Smooth muscle cell (in vitro differentiated cells): ENCODE data around the gene PACSIN2. TPM values are rescaled to one million over a fixed set of nuclear protein-coding genes. Genes with fewer than 3 reads are reported as not detected.

Source experiments
- DNase-seq: peaks from one replicate; lab custom pipeline; 2025; ENCODE audit not compliant: unreplicated experiment; lab: John Stamatoyannopoulos, UW
- H2AFZ ChIP-seq: fragments of 200-600 bp; sonication (generic); 2 replicates; pipeline ENCODE4 v1.6.0; 2016; ENCODE audit warnings: antibody characterized with exemption, low read depth, mild to moderate bottlenecking
- H3F3A ChIP-seq: fragments of 200-600 bp; sonication (generic); 2 replicates; pipeline ENCODE4 v1.6.0; 2017; ENCODE audit warnings: antibody characterized with exemption, low read depth
- H3K27ac ChIP-seq: fragments of 200-600 bp; sonication (generic); 2 replicates; pipeline ENCODE4 v1.5.1; 2016; ENCODE audit warnings: low read depth, mild to moderate bottlenecking
- H3K27me3 ChIP-seq: fragments of 200-600 bp; sonication (generic); 2 replicates; pipeline ENCODE4 v1.6.1; 2016; ENCODE audit warnings: low read depth, mild to moderate bottlenecking
- H3K36me3 ChIP-seq: fragments of 200-600 bp; sonication (generic); 2 replicates; pipeline ENCODE4 v1.5.1; 2016; ENCODE audit warnings: low read depth
- H3K4me1 ChIP-seq: fragments of 200-600 bp; sonication (generic); 2 replicates; pipeline ENCODE4 v1.5.1; 2016; ENCODE audit warnings: low read depth
- H3K4me2 ChIP-seq: fragments of 200-600 bp; sonication (generic); 2 replicates; pipeline ENCODE4 v1.6.0; 2016; ENCODE audit warnings: mild to moderate bottlenecking
- H3K4me3 ChIP-seq: fragments of 200-600 bp; sonication (generic); 2 replicates; pipeline ENCODE4 v1.5.1; 2016; ENCODE audit warnings: mild to moderate bottlenecking
- H3K79me2 ChIP-seq: fragments of 200-600 bp; sonication (generic); 2 replicates; pipeline ENCODE4 v1.6.0; 2016; ENCODE audit warnings: low read depth, mild to moderate bottlenecking
- H3K9ac ChIP-seq: fragments of 200-600 bp; sonication (generic); 2 replicates; pipeline ENCODE4 v1.6.0; 2016; ENCODE audit warnings: low read depth
- H3K9me3 ChIP-seq: fragments of 200-600 bp; sonication (generic); replicated peaks from 2 replicates; pipeline ENCODE4 v1.5.1; 2016; ENCODE audit warnings: low read depth
- H4K20me1 ChIP-seq: fragments of 200-600 bp; sonication (generic); 2 replicates; pipeline ENCODE4 v1.6.0; 2016; ENCODE audit warnings: low read depth
- CTCF ChIP-seq: fragments of 200-600 bp; sonication (generic); IDR thresholded peaks from 2 replicates; pipeline ENCODE4 v1.5.1; 2017; ENCODE audit warnings: borderline replicate concordance, mild to moderate bottlenecking, antibody characterized with exemption; ENCODE audit not compliant: insufficient read depth, poor library complexity, severe bottlenecking
- WGBS: methylation state at CpG from one replicate; pipeline ENCODE4 v1.1.7; 2016; ENCODE audit warnings: low lambda C conversion rate; 5-methylcytosine and 5-hydroxymethylcytosine counted together
- polyA plus RNA-seq: library from polyadenylated mRNA; unstranded; fragments of >200 nt; fragmentation: Nextera tagmentation; extraction: Ambion mirVana; gene quantifications from 2 replicates; pipeline ENCODE4 v1.2.1, GENCODE V29; 2016
- total RNA-seq: library from RNA; depleted of rRNA; stranded (reverse); fragments of >200 nt; gene quantifications from 2 replicates; pipeline ENCODE4 v1.2.3, GENCODE V29; 2014

PACSIN2 gene
- total and polyA plus RNA-seq, 2 experiments from 2014 or later = 34.7 to 41.1 TPM

- Histone ChIP-seq H4K20me1 (peaks cover 46% of the 10 kb centered on the region), H3K9me3 (no peaks in the 10 kb centered on the region), H3K4me2 (peak overlapping the region; percentile 80), H3K9ac (peak overlapping the region; percentile 29), H3K4me1 (peaks cover 26% of the 10 kb centered on the region), H3K27me3 (no peaks in the 10 kb centered on the region), H3K79me2 (peaks cover 82% of the 10 kb centered on the region), H2AFZ (no peak overlapping the region), H3K27ac (peak overlapping the region; percentile 74), H3K36me3 (no peaks in the 10 kb centered on the region), H3K4me3 (no peak overlapping the region), H3F3A (peaks cover 10% of the 10 kb centered on the region)
- no peak for TF ChIP-seq CTCF
- WGBS = 83% methylated on average over 10 of the region's 10 CpGs
- DNase-seq = no peak
Measured at GRCh38 chr22:42960531-42961399, 54.2 kb downstream of the PACSIN2 start.

- H3K9ac ChIP-seq = peak overlapping the region; percentile 29
- H3K27me3 ChIP-seq = no peaks in the 10 kb centered on the region
- H3F3A ChIP-seq = peaks cover 7% of the 10 kb centered on the region
- H4K20me1 ChIP-seq = peaks cover 47% of the 10 kb centered on the region
- peak overlapping the region; percentile 80 for H3K4me2 ChIP-seq
- H3K36me3 ChIP-seq = no peaks in the 10 kb centered on the region
- peak overlapping the region; percentile 37 for H3K4me3 ChIP-seq
- no peak for TF ChIP-seq CTCF
- H3K4me1 ChIP-seq = peaks cover 19% of the 10 kb centered on the region
- WGBS = 46% methylated on average over 13 of the region's 13 CpGs
- H3K9me3 ChIP-seq = no peaks in the 10 kb centered on the region
- H3K79me2 ChIP-seq = peaks cover 83% of the 10 kb centered on the region
- H2AFZ ChIP-seq = no peak overlapping the region
- no peak for DNase-seq
- peak overlapping the region; percentile 74 for H3K27ac ChIP-seq
Measured at GRCh38 chr22:42959576-42960509, 55.1 kb downstream of the PACSIN2 start.

- TF ChIP-seq CTCF = no peak
- Histone ChIP-seq H3K27ac (peak overlapping the region; percentile 74), H3K36me3 (no peaks in the 10 kb centered on the region), H3K4me3 (peak overlapping the region; percentile 37), H3K79me2 (peaks cover 83% of the 10 kb centered on the region), H3K9ac (no peak overlapping the region), H3K9me3 (no peaks in the 10 kb centered on the region), H3K4me1 (peaks cover 17% of the 10 kb centered on the region), H3F3A (peaks cover 7% of the 10 kb centered on the region), H4K20me1 (peaks cover 47% of the 10 kb centered on the region), H2AFZ (no peak overlapping the region), H3K4me2 (peak overlapping the region; percentile 80), H3K27me3 (no peaks in the 10 kb centered on the region)
- DNase-seq = no peak
- WGBS = 86% methylated on average over 6 of the region's 6 CpGs
Measured at GRCh38 chr22:42958937-42959336, 56.0 kb downstream of the PACSIN2 start.
